Neural cell (in vitro differentiated cells): Measurements from ENCODE around the gene ARRB1. TPM values are rescaled to one million over a fixed set of nuclear protein-coding genes. Genes with fewer than 3 reads are reported as not detected.

Experiments
- H2AFZ ChIP-seq: fragments of 200-600, 300-800 bp; sonication (generic), shearing (Covaris generic); 2 replicates; pipeline ENCODE4 v1.6.0; 2014; ENCODE audit warnings: low read depth, mild to moderate bottlenecking, antibody characterized with exemption, low read length, moderate library complexity
- H3F3A ChIP-seq: fragments of 200-600 bp; shearing (Covaris generic); 2 replicates; pipeline ENCODE4 v1.6.1; 2016; ENCODE audit warnings: mild to moderate bottlenecking, moderate library complexity, mixed read lengths, antibody characterized with exemption, low read length; ENCODE audit not compliant: insufficient read depth, poor library complexity, severe bottlenecking
- H3K27ac ChIP-seq: fragments of 200-600, 300-800 bp; sonication (generic), shearing (Covaris generic); 2 replicates; pipeline ENCODE4 v1.5.1; 2014; ENCODE audit warnings: mild to moderate bottlenecking, low read length, moderate library complexity
- H3K27me3 ChIP-seq: fragments of 300-800, 200-600 bp; sonication (generic), shearing (Covaris generic); 2 replicates; pipeline ENCODE4 v1.6.0; 2014; ENCODE audit warnings: mild to moderate bottlenecking, low read depth, low read length, moderate library complexity; ENCODE audit not compliant: insufficient read depth
- H3K36me3 ChIP-seq: fragments of 300-800, 200-600 bp; sonication (generic), shearing (Covaris generic); 2 replicates; pipeline ENCODE4 v1.5.1; 2014; ENCODE audit warnings: mild to moderate bottlenecking, antibody characterized with exemption, low read length, moderate library complexity; ENCODE audit not compliant: insufficient read depth
- H3K4me2 ChIP-seq: fragments of 300-800, 200-600 bp; sonication (generic), shearing (Covaris generic); 2 replicates; pipeline ENCODE4 v1.6.0; 2014; ENCODE audit warnings: mild to moderate bottlenecking, low read length
- H3K4me3 ChIP-seq: fragments of 300-800, 200-600 bp; sonication (generic), shearing (Covaris generic); 2 replicates; pipeline ENCODE4 v1.5.1; 2014; ENCODE audit warnings: mild to moderate bottlenecking, low read length, moderate library complexity
- H3K79me2 ChIP-seq: fragments of 200-600 bp; shearing (Covaris generic); replicated peaks from 2 replicates; pipeline ENCODE4 v1.6.0; 2014; ENCODE audit warnings: mild to moderate bottlenecking, low read length, moderate library complexity; ENCODE audit not compliant: insufficient read depth
- H3K9ac ChIP-seq: fragments of 300-800, 200-600 bp; sonication (generic), shearing (Covaris generic); 2 replicates; pipeline ENCODE4 v1.6.1; 2016; ENCODE audit warnings: mild to moderate bottlenecking, low read length, mixed read lengths
- H3K9me2 ChIP-seq: fragments of 200-600 bp; shearing (Covaris generic); 2 replicates; pipeline ENCODE4 v1.6.1; 2016; ENCODE audit warnings: mild to moderate bottlenecking, low read length, mixed read lengths; ENCODE audit not compliant: insufficient read depth
- H3K9me3 ChIP-seq: fragments of 200-600, 300-800 bp; sonication (generic), shearing (Covaris generic); 2 replicates; pipeline ENCODE4 v1.6.1; 2016; ENCODE audit warnings: mild to moderate bottlenecking, mixed run types, low read length, moderate library complexity, mixed read lengths
- H4K20me1 ChIP-seq: fragments of 200-600 bp; shearing (Covaris generic); 2 replicates; pipeline ENCODE4 v1.6.1; 2016; ENCODE audit warnings: mild to moderate bottlenecking, mixed run types; ENCODE audit not compliant: insufficient read depth
- EP300 ChIP-seq: fragments of 450-650 bp; conservative IDR thresholded peaks from 2 replicates; pipeline ENCODE4 v1.6.1; 2014; ENCODE audit warnings: antibody characterized with exemption, mild to moderate bottlenecking, moderate library complexity; ENCODE audit not compliant: poor library complexity, severe bottlenecking
- EZH2 ChIP-seq: fragments of 200-600, 300-800 bp; shearing (Covaris generic), sonication (generic); IDR thresholded peaks from 2 replicates; pipeline ENCODE4 v1.6.1; 2014; ENCODE audit warnings: antibody characterized with exemption, low read length, borderline replicate concordance, mild to moderate bottlenecking; ENCODE audit not compliant: insufficient read depth, poor library complexity, severe bottlenecking
- MXI1 ChIP-seq: fragments of 450-650 bp; conservative IDR thresholded peaks from 2 replicates; pipeline ENCODE4 v1.6.1; 2014; ENCODE audit warnings: antibody characterized with exemption, mild to moderate bottlenecking; ENCODE audit not compliant: poor library complexity, severe bottlenecking
- POLR2AphosphoS5 ChIP-seq: IDR thresholded peaks from 2 replicates; pipeline ENCODE4 v1.6.1; 2012
- RAD21 ChIP-seq: fragments of 450-650 bp; conservative IDR thresholded peaks from 2 replicates; pipeline ENCODE4 v1.6.1; 2014; ENCODE audit warnings: antibody characterized with exemption, mild to moderate bottlenecking, moderate library complexity
- SMC3 ChIP-seq: fragments of 450-650 bp; conservative IDR thresholded peaks from 2 replicates; pipeline ENCODE4 v1.6.1; 2014; ENCODE audit warnings: antibody characterized with exemption, mild to moderate bottlenecking, moderate library complexity; ENCODE audit not compliant: poor library complexity
- TAF1 ChIP-seq: IDR thresholded peaks from 2 replicates; pipeline ENCODE4 v1.6.1; 2012; ENCODE audit warnings: low read depth
- polyA plus RNA-seq: library from polyadenylated mRNA; depleted of rRNA; stranded (reverse); fragments of >200 nt; gene quantifications from 2 replicates; pipeline ENCODE4 v1.2.3, GENCODE V29; 2014
- TF ChIP-seq, protein P1 (sequence below): fragments of 450-650 bp; IDR thresholded peaks from 2 replicates; pipeline ENCODE4 v1.5.1; 2014; ENCODE audit warnings: antibody characterized with exemption, mild to moderate bottlenecking, moderate library complexity; ENCODE audit not compliant: poor library complexity, severe bottlenecking
- TF ChIP-seq, protein P2 (sequence below): IDR thresholded peaks from 2 replicates; pipeline ENCODE4 v1.6.1; 2012; ENCODE audit warnings: borderline replicate concordance

The ARRB1 gene
- polyA plus RNA-seq, 1 donor from 2014 or later = 5.7 TPM

DNA sequence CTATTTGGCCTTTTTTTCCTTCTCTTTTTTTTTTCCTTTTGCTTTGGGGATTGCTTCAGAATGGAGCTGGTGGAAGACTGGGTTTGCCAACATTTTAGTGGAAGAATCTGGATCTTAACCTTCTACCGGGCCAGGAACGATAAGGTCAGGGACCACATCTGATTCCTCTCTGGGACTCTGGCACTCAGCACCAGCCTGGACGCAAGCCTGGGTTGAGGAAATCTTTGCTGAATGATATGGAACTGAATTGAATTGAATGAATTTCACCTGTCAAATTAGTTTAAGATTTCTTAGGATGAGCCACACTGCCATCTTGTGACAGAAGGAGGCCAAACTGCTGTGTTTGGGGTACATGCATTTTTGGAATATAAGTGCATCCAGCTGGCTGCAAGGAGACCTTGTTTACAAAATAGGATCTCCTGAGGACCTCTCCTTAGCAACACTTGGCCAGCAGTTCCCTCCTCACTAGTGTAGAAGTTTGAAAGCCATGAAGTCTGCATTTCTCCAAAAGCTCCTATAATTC is 80.5 kb downstream of the ARRB1 start:
- H3K4me2 ChIP-seq = no peak overlapping the region
- H3K27ac ChIP-seq = no peak overlapping the region
- H2AFZ ChIP-seq = no peak overlapping the region
- no peak overlapping the region for H3K9ac ChIP-seq
- H3K4me3 ChIP-seq = no peak overlapping the region
- no peaks in the 10 kb centered on the region for H3K9me2 ChIP-seq
- no peaks in the 10 kb centered on the region for H4K20me1 ChIP-seq
- no peaks in the 10 kb centered on the region for H3K27me3 ChIP-seq
- no peaks in the 10 kb centered on the region for H3F3A ChIP-seq
- no peaks in the 10 kb centered on the region for H3K79me2 ChIP-seq
- no peaks in the 10 kb centered on the region for H3K36me3 ChIP-seq
- TF ChIP-seq, protein P1, sequence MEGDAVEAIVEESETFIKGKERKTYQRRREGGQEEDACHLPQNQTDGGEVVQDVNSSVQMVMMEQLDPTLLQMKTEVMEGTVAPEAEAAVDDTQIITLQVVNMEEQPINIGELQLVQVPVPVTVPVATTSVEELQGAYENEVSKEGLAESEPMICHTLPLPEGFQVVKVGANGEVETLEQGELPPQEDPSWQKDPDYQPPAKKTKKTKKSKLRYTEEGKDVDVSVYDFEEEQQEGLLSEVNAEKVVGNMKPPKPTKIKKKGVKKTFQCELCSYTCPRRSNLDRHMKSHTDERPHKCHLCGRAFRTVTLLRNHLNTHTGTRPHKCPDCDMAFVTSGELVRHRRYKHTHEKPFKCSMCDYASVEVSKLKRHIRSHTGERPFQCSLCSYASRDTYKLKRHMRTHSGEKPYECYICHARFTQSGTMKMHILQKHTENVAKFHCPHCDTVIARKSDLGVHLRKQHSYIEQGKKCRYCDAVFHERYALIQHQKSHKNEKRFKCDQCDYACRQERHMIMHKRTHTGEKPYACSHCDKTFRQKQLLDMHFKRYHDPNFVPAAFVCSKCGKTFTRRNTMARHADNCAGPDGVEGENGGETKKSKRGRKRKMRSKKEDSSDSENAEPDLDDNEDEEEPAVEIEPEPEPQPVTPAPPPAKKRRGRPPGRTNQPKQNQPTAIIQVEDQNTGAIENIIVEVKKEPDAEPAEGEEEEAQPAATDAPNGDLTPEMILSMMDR = peak; percentile 53
- TF ChIP-seq MXI1 (no peak), RAD21 (peak; percentile 31), SMC3 (no peak), POLR2AphosphoS5 (no peak)
- TF ChIP-seq, protein P2, sequence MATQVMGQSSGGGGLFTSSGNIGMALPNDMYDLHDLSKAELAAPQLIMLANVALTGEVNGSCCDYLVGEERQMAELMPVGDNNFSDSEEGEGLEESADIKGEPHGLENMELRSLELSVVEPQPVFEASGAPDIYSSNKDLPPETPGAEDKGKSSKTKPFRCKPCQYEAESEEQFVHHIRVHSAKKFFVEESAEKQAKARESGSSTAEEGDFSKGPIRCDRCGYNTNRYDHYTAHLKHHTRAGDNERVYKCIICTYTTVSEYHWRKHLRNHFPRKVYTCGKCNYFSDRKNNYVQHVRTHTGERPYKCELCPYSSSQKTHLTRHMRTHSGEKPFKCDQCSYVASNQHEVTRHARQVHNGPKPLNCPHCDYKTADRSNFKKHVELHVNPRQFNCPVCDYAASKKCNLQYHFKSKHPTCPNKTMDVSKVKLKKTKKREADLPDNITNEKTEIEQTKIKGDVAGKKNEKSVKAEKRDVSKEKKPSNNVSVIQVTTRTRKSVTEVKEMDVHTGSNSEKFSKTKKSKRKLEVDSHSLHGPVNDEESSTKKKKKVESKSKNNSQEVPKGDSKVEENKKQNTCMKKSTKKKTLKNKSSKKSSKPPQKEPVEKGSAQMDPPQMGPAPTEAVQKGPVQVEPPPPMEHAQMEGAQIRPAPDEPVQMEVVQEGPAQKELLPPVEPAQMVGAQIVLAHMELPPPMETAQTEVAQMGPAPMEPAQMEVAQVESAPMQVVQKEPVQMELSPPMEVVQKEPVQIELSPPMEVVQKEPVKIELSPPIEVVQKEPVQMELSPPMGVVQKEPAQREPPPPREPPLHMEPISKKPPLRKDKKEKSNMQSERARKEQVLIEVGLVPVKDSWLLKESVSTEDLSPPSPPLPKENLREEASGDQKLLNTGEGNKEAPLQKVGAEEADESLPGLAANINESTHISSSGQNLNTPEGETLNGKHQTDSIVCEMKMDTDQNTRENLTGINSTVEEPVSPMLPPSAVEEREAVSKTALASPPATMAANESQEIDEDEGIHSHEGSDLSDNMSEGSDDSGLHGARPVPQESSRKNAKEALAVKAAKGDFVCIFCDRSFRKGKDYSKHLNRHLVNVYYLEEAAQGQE = no peak
- H3K9me3 ChIP-seq = no peaks in the 10 kb centered on the region

DNA sequence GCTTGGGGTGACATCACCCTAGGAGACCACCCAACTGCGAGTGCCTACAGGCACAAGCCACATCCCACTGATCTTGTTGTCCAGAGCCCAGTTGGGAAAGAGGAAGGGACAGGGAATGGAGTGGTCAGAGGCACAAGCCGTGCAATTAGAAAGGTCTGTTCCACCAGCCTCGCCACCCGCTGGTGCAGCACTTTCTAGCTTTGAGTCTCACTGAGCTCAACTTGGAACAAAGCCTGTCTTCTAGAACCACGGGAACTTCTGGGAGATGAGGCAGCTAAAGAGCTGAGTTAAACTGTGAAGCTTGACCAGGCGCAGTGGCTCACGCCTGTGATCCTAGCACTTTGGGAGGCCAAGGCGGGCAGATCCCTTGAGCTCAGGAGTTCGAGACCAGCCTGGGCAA is 81.6 kb downstream of the ARRB1 start:
- H4K20me1 ChIP-seq = no peaks in the 10 kb centered on the region
- H2AFZ ChIP-seq = no peak overlapping the region
- H3K9ac ChIP-seq = no peak overlapping the region
- H3F3A ChIP-seq = no peaks in the 10 kb centered on the region
- no peak overlapping the region for H3K27ac ChIP-seq
- no peaks in the 10 kb centered on the region for H3K36me3 ChIP-seq
- H3K9me2 ChIP-seq = no peaks in the 10 kb centered on the region
- H3K27me3 ChIP-seq = no peaks in the 10 kb centered on the region
- H3K4me2 ChIP-seq = no peak overlapping the region
- H3K79me2 ChIP-seq = no peaks in the 10 kb centered on the region
- TF ChIP-seq POLR2AphosphoS5 = no peak
- TF ChIP-seq TAF1 = no peak
- TF ChIP-seq EP300 = no peak
- no peak for TF ChIP-seq RAD21
- no peak for TF ChIP-seq EZH2
- no peak for TF ChIP-seq SMC3
- no peak for TF ChIP-seq MXI1
- TF ChIP-seq, protein P2 = no peak
- TF ChIP-seq, protein P1 = no peak
- no peaks in the 10 kb centered on the region for H3K9me3 ChIP-seq
- no peak overlapping the region for H3K4me3 ChIP-seq
